Choroid plexus epithelial cell (primary cell): Measurements from ENCODE around the gene UBL7.
"Not testable (repeated sequence)": the region's sequence is repeated elsewhere in the genome, so short reads cannot be mapped to it uniquely, and the experiment has no call there.

ENCODE experiments used
- DNase-seq: peaks from one replicate; pipeline ENCODE4 v3.0.0-alpha.2; 2010; ENCODE audit warnings: low read depth
- H3K4me3 ChIP-seq: 2 replicates; pipeline ENCODE4 v1.5.1; 2011; ENCODE audit warnings: low read depth, mild to moderate bottlenecking, control low read depth, low read length, moderate library complexity
- CTCF ChIP-seq: conservative IDR thresholded peaks from 2 replicates; pipeline ENCODE4 v1.5.1; 2011; ENCODE audit warnings: low read depth, mild to moderate bottlenecking, control low read depth, inconsistent platforms, low read length, moderate library complexity

Gene UBL7

GRCh38 chr15:74463634-74464033, 2.7 kb upstream of the UBL7 start:
- TF ChIP-seq CTCF: no peak

GRCh38 chr15:74461847-74462511, 1.0 kb upstream of the UBL7 start:
- H3K4me3 ChIP-seq: peak overlapping the region; percentile 94
- no peak for TF ChIP-seq CTCF
- no peak for DNase-seq

More at GRCh38 chr15:74463634-74464033, 2.7 kb upstream of the UBL7 start:
- DNase-seq: no peak
- no peak overlapping the region for H3K4me3 ChIP-seq

- TF ChIP-seq CTCF: no peak
- no peak for DNase-seq
- H3K4me3 ChIP-seq: peak overlapping the region; percentile 94
Measured at GRCh38 chr15:74460298-74460697, 662 bp downstream of the UBL7 start.

- not testable (repeated sequence) for DNase-seq, H3K4me3 ChIP-seq
Measured at GRCh38 chr15:74459798-74460197, 1.2 kb downstream of the UBL7 start.

- TF ChIP-seq CTCF: no peak
- DNase-seq: no peak
- no peak overlapping the region for H3K4me3 ChIP-seq
Measured at GRCh38 chr15:74458473-74458872, 2.5 kb downstream of the UBL7 start.

GRCh38 chr15:74457036-74457435, 3.9 kb downstream of the UBL7 start:
- not testable (repeated sequence) for DNase-seq, H3K4me3 ChIP-seq

GRCh38 chr15:74454764-74455500, 6.0 kb downstream of the UBL7 start:
- TF ChIP-seq CTCF: no peak
- H3K4me3 ChIP-seq: no peak overlapping the region
- DNase-seq: no peak
